ENCODE measurements around the gene CCDC157. TPM values are rescaled to one million over a fixed set of nuclear protein-coding genes. Genes with fewer than 3 reads are reported as not detected.

Gene CCDC157
- total and polyA plus RNA-seq, 4 donors = 0.53 to 1.4 (median 0.98) TPM

- Histone ChIP-seq H3K27ac (ENCODE audit: low read depth in 1 of 2, low read length in 2 of 2) (peak overlapping the region; percentile 10 to 62), H3K4me3 (ENCODE audit: low read depth in 1 of 3, low read length in 3 of 3) (no peak overlapping the region), H3K4me1 (ENCODE audit: control insufficient read depth in 4 of 4, insufficient read depth in 4 of 4, low read length in 3 of 4) (peaks cover 19 to 91% (median 80%) of the 10 kb centered on the region in 4 donors), H3K9ac (ENCODE audit: low read depth in 1 of 2, low read length in 2 of 2) (no peak overlapping the region), H3K9me3 (ENCODE audit: control insufficient read depth in 4 of 4, low read length in 3 of 4) (no peaks in the 10 kb centered on the region), H3K27me3 (ENCODE audit: control insufficient read depth in 4 of 4, insufficient read depth in 4 of 4, low read length in 3 of 4) (no peaks in the 10 kb centered on the region), H3K36me3 (ENCODE audit: control insufficient read depth in 4 of 4, insufficient read depth in 3 of 4, low read depth in 1 of 4, low read length in 3 of 4) (peaks cover 3 to 65% (median 26%) of the 10 kb centered on the region in 4 donors)
- no peak for DNase-seq (ENCODE audit: low spot score)
- TF ChIP-seq RXRA (IDR thresholded peaks at IDR 0.05) (peak in 1 of 2 donors; percentile 53), ATF3 (IDR thresholded peaks at IDR 0.05) (no peak), JUND (IDR thresholded peaks at IDR 0.05) (peak in 1 of 2 donors; percentile 64), FOXA1 (IDR thresholded peaks at IDR 0.05) (no peak), HNF4A (conservative IDR thresholded peaks at IDR 0.05) (peak; percentile 50 to 76)
- WGBS = 37% methylated on average over 2 of the region's 2 CpGs
Measured at GRCh38 chr22:30416403-30416802, 59.6 kb downstream of the CCDC157 start.

- DNase-seq (ENCODE audit: low spot score) = no peak
- Histone ChIP-seq H3K9me3 (ENCODE audit: control insufficient read depth in 4 of 4, low read length in 3 of 4) (no peaks in the 10 kb centered on the region), H3K27ac (ENCODE audit: low read depth in 1 of 2, low read length in 2 of 2) (peak overlapping the region; percentile 10 to 62), H3K27me3 (ENCODE audit: control insufficient read depth in 4 of 4, insufficient read depth in 4 of 4, low read length in 3 of 4) (no peaks in the 10 kb centered on the region), H3K4me1 (ENCODE audit: control insufficient read depth in 4 of 4, insufficient read depth in 4 of 4, low read length in 3 of 4) (peaks cover 19 to 93% (median 83%) of the 10 kb centered on the region in 4 donors), H3K36me3 (ENCODE audit: control insufficient read depth in 4 of 4, insufficient read depth in 3 of 4, low read depth in 1 of 4, low read length in 3 of 4) (peaks cover 3 to 62% (median 24%) of the 10 kb centered on the region in 4 donors), H3K4me3 (ENCODE audit: low read depth in 1 of 3, low read length in 3 of 3) (no peak overlapping the region), H3K9ac (ENCODE audit: low read depth in 1 of 2, low read length in 2 of 2) (no peak overlapping the region)
- TF ChIP-seq NR2F2 (IDR thresholded peaks at IDR 0.05) (no peak), RXRA (IDR thresholded peaks at IDR 0.05) (no peak), GABPA (IDR thresholded peaks at IDR 0.05 in 1 of 2, conservative IDR thresholded peaks at IDR 0.05 in 1 of 2) (no peak), EGR1 (IDR thresholded peaks at IDR 0.05; ENCODE audit: low read depth in 2 of 2) (no peak)
- WGBS = 31% methylated on average over 1 of the region's 1 CpG
Measured at GRCh38 chr22:30416837-30417236, 60.0 kb downstream of the CCDC157 start.

- H3K4me3 ChIP-seq (ENCODE audit: low read depth in 1 of 3, low read length in 3 of 3) = no peak overlapping the region
- H3K9ac ChIP-seq (ENCODE audit: low read depth in 1 of 2, low read length in 2 of 2) = peak overlapping the region in 1 of 2 donors; percentile 9
- peaks cover 23 to 91% (median 82%) of the 10 kb centered on the region in 4 donors for H3K4me1 ChIP-seq (ENCODE audit: control insufficient read depth in 4 of 4, insufficient read depth in 4 of 4, low read length in 3 of 4)
Measured at GRCh38 chr22:30420347-30421125, 63.7 kb downstream of the CCDC157 start.

More at GRCh38 chr22:30420347-30421125, 63.7 kb downstream of the CCDC157 start:
- H3K27me3 ChIP-seq (ENCODE audit: control insufficient read depth in 4 of 4, insufficient read depth in 4 of 4, low read length in 3 of 4) = no peaks in the 10 kb centered on the region
- no peaks in the 10 kb centered on the region for H3K9me3 ChIP-seq (ENCODE audit: control insufficient read depth in 4 of 4, low read length in 3 of 4)
- TF ChIP-seq FOXA1 (IDR thresholded peaks at IDR 0.05) (no peak), ATF3 (IDR thresholded peaks at IDR 0.05) (no peak), NR2F2 (IDR thresholded peaks at IDR 0.05) (no peak), RAD21 (IDR thresholded peaks at IDR 0.05) (no peak), YY1 (IDR thresholded peaks at IDR 0.05) (no peak), JUND (IDR thresholded peaks at IDR 0.05) (no peak), HNF4G (IDR thresholded peaks at IDR 0.05) (no peak), HNF4A (conservative IDR thresholded peaks at IDR 0.05) (no peak), ZBTB33 (IDR thresholded peaks at IDR 0.05) (no peak)
- H3K36me3 ChIP-seq (ENCODE audit: control insufficient read depth in 4 of 4, insufficient read depth in 3 of 4, low read depth in 1 of 4, low read length in 3 of 4) = peaks cover 0 to 37% (median 12%) of the 10 kb centered on the region in 4 donors
- WGBS = 41% methylated on average over 6 of the region's 6 CpGs
- peak overlapping the region; percentile 97 to 99 for H3K27ac ChIP-seq (ENCODE audit: low read depth in 1 of 2, low read length in 2 of 2)
- no peak for DNase-seq (ENCODE audit: low spot score)

Measured in liver (tissue), 9 donors.